Glutamatergic neuron (in vitro differentiated cells): ENCODE measurements around the gene CCDC106. TPM values are rescaled to one million over a fixed set of nuclear protein-coding genes. Genes with fewer than 3 reads are reported as not detected.

ENCODE experiments used
- DNase-seq: peaks from one replicate; pipeline ENCODE4 v3.0.0; 2022
- H3K27ac Mint-ChIP-seq: one replicate; pipeline ENCODE4 v1.8.0; 2020; ENCODE audit warnings: mild to moderate bottlenecking, mixed read lengths, inconsistent platforms; ENCODE audit not compliant: unreplicated experiment
- H3K27me3 Mint-ChIP-seq: one replicate; pipeline ENCODE4 v1.8.0; 2020; ENCODE audit warnings: mild to moderate bottlenecking, moderate library complexity, mixed read lengths, inconsistent platforms; ENCODE audit not compliant: unreplicated experiment
- H3K36me3 Mint-ChIP-seq: one replicate; pipeline ENCODE4 v1.8.0; 2020; ENCODE audit warnings: mild to moderate bottlenecking, mixed read lengths, inconsistent platforms; ENCODE audit not compliant: unreplicated experiment
- H3K4me1 Mint-ChIP-seq: one replicate; pipeline ENCODE4 v1.8.0; 2020; ENCODE audit warnings: mild to moderate bottlenecking, low read depth, mixed read lengths, inconsistent platforms; ENCODE audit not compliant: unreplicated experiment
- H3K4me3 Mint-ChIP-seq: one replicate; pipeline ENCODE4 v1.8.0; 2020; ENCODE audit warnings: mild to moderate bottlenecking, mixed read lengths, inconsistent platforms; ENCODE audit not compliant: unreplicated experiment
- H3K9me3 Mint-ChIP-seq: one replicate; pipeline ENCODE4 v1.8.0; 2020; ENCODE audit warnings: mild to moderate bottlenecking, moderate library complexity, mixed read lengths, inconsistent platforms; ENCODE audit not compliant: unreplicated experiment
- CTCF ChIP-seq: fragments of 200-600 bp; sonication (generic); IDR thresholded peaks from one replicate; pipeline ENCODE4 v1.5.0; 2021; ENCODE audit not compliant: partially characterized antibody, unreplicated experiment
- total RNA-seq: library from RNA; stranded (reverse); fragmentation: NEBNext Ultra II Directional; extraction: Animal tissue kit (Norgen Biotek cat#: 25700); gene quantifications from one replicate; pipeline ENCODE4 v1.2.1, GENCODE V29; 2021; ENCODE audit not compliant: unreplicated experiment

The CCDC106 gene
- total RNA-seq, 1 donor from 2014 or later, result 32.1 TPM

GRCh38 chr19:55635856-55636440 lies 12.1 kb upstream of the CCDC106 start:
- H3K27ac Mint-ChIP-seq, result peak overlapping the region; percentile 94
- peak overlapping the region; percentile 98 for H3K4me3 Mint-ChIP-seq
- peaks cover 14% of the 10 kb centered on the region for H3K27me3 Mint-ChIP-seq
- DNase-seq, result no peak
- H3K4me1 Mint-ChIP-seq, result peaks cover 20% of the 10 kb centered on the region
- TF ChIP-seq CTCF, result no peak
- H3K9me3 Mint-ChIP-seq, result peaks cover 4% of the 10 kb centered on the region
- H3K36me3 Mint-ChIP-seq, result no peaks in the 10 kb centered on the region

DNA sequence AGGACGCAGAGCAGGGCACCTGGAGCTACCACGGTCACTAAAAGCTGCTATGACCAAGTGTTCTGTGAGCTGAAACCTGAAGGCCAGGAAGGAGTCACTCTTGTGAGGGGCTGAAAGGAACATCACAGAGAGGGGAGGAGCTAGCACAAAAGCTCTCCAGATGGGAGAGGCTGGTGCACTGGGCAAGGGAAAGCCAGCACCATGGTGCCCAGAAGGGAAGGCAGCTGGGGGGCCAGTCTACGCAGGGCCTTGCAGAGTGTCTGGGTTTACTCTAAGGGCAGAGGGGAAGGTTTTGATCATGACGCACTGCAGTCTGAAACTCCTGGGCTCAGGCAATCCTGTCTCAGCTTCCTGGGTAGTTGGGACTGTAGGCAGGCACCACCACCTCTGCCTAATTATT lies 11.3 kb upstream of the CCDC106 start:
- TF ChIP-seq CTCF, result no peak
- H3K4me1 Mint-ChIP-seq, result peaks cover 20% of the 10 kb centered on the region
- no peak overlapping the region for H3K27ac Mint-ChIP-seq
- H3K27me3 Mint-ChIP-seq, result peaks cover 14% of the 10 kb centered on the region
- no peak for DNase-seq
- H3K4me3 Mint-ChIP-seq, result peak overlapping the region; percentile 98
- no peaks in the 10 kb centered on the region for H3K36me3 Mint-ChIP-seq
- H3K9me3 Mint-ChIP-seq, result peaks cover 8% of the 10 kb centered on the region

GRCh38 chr19:55637534-55637933 lies 10.5 kb upstream of the CCDC106 start:
- Mint-ChIP-seq H3K4me1 (peaks cover 25% of the 10 kb centered on the region), H3K27me3 (peaks cover 18% of the 10 kb centered on the region), H3K9me3 (peaks cover 11% of the 10 kb centered on the region), H3K36me3 (no peaks in the 10 kb centered on the region), H3K4me3 (peak overlapping the region; percentile 36), H3K27ac (no peak overlapping the region)
- no peak for DNase-seq
- TF ChIP-seq CTCF, result no peak

DNA sequence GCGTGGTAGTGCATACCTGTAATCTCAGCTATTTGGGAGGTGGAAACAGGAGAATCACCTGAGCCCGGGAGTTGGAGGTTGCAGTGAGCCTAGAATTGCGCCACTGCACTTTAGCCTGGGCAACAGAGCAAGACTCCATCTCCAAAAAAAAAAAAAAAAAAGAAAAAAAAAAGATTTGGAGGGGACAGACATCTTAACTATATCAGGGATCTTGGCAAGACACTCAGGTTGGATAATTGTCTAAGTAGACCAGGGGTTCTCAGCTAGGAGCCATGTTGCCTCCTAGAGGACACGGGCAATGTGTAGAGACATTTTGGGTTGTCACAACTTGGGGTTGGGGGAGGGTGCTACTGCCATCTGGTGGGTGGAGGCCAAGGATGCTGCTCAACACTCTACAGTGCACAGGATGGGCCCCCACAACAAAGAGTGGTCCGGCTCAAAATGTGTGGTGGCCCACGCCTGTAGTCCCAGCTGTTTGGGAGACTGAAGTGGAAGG lies 9.1 kb upstream of the CCDC106 start:
- peak overlapping the region; percentile 77 for H3K4me3 Mint-ChIP-seq
- H3K27me3 Mint-ChIP-seq, result peaks cover 21% of the 10 kb centered on the region
- peak overlapping the region; percentile 70 for H3K27ac Mint-ChIP-seq
- H3K36me3 Mint-ChIP-seq, result no peaks in the 10 kb centered on the region
- peak; percentile 64 for DNase-seq
- peaks cover 30% of the 10 kb centered on the region for H3K4me1 Mint-ChIP-seq
- no peak for TF ChIP-seq CTCF
- peaks cover 16% of the 10 kb centered on the region for H3K9me3 Mint-ChIP-seq

- Mint-ChIP-seq H3K4me1 (peaks cover 30% of the 10 kb centered on the region), H3K27me3 (peaks cover 16% of the 10 kb centered on the region), H3K36me3 (no peaks in the 10 kb centered on the region), H3K27ac (peak overlapping the region; percentile 85), H3K4me3 (peak overlapping the region; percentile 88), H3K9me3 (peaks cover 18% of the 10 kb centered on the region)
- TF ChIP-seq CTCF, result no peak
- peak; percentile 56 for DNase-seq
Observed at GRCh38 chr19:55640043-55640576, 7.9 kb upstream of the CCDC106 start.
